HG02870 (cell line): ENCODE data around the gene VGLL4.

ENCODE experiments used
- ATAC-seq: cut with Tn5 transposase; IDR thresholded peaks from one replicate; pipeline ENCODE4 v1.9.1; 2021; ENCODE audit warnings: mild to moderate bottlenecking, moderate library complexity; ENCODE audit not compliant: unreplicated experiment

VGLL4 gene

DNA sequence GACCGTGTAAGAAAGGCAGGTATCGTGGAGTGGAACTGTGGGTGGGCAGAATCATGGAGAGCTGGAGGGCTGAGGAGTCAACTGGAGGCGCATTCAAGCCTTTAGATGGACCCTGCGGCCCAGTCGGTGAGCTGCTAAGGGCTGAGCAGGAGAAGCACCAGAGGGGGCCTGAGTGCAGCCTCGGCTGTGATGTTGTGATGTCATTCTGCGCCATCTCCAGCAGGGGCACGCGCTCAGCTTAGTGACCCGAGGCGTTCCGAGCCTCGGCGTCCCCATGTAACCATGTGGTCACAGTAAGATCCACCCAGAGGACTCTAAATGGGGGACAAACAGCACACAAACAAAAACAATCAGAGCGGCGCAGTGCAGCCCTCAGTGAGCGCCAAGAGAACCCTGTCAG, 76.8 kb downstream of the VGLL4 start:
- no peak for ATAC-seq

DNA sequence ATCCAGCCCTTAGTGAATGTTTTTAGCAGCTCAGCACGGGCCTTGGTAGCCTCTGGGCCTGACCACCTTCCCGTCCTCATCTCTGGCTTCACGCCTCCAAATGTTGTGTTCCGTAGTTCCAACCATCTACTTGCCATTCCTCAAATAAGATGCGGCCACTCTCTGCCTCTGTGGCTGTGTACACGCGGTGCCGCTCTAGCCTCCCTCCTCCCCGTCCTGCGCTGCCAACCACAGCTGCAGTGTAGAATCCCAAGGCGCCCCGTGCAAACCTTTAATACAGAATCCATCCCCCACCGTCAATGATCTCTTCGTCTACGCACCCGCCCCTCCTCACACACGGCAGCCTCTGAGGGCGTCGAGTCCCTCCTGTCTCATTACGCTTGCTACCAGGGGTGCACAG, 77.2 kb downstream of the VGLL4 start:
- ATAC-seq, result no peak

DNA sequence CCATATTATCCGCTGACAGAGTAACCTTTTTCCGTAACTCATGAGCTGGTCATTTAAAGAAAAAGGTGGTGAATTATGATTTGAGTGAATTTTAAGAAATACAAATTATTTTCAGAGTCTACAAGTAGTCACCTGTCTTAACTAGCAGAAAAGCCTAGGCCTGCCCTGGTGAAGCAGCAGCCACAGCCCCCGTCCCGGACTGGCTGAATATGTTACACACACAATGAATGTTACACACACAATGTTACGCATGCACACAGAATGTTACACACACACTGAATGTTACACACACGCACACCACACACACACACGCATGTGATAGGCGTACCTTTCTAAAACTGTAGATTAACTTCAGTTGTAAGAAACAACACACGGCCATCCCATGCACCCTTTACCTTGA, 77.8 kb downstream of the VGLL4 start:
- no peak for ATAC-seq

DNA sequence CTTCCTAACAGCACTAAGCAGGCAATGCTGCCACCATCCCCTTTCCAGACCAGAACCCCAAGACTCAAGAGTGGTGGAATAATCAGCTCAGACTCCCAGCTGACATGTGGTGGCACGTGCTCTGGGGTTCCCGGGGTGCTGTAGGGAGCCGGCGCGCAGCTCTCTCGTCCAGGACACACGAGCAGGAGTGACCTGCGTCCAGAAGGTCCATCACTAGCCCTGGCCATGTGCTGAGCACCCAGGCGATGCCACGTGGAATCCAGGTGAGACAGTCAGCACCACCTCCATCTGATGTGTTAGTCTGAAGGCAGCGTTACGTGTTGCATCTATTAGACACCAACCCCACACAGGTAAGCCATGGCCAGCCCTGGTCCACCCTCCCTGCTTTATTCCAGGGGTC, 78.2 kb downstream of the VGLL4 start:
- no peak for ATAC-seq

- no peak for ATAC-seq
These were observed 78.6 kb downstream of the VGLL4 start for GRCh38 chr3:11565072-11565471.

DNA sequence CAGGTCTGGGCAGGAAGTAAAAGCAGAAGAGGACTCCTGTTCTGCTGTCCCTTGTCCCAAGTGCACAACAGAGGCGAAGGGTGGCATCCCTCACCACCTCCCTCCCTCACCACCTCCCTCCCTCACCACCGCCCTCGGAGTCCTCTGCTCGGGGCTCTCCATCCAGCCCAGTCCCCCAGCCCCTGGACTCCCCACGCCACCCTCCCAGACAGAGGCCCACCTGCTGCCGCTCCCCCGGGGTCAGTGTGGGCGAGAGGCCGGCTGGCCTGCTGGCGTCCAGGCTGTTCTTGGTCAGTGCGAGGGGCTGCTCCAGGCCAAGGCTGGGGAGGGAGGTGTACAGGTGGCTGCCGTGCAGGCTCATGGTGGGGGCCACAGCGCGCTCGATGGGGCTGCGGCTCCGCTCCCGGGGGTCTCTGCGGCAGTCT, 79.1 kb downstream of the VGLL4 start:
- no peak for ATAC-seq

DNA sequence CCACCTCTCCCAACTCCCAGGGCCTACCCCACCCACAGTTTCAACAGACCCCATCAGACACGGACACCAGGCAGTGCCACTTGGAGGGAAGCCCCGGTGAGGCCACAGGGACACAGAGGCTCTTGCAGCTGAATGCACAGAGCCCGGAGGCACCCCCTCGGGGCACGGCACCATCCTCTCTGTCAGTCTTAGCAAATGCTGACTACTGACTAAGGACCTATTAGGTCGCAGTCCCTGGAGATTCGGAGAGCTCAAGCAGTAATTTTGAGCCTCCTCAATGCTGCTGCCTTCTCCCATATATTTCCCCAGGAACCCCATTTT, 79.9 kb downstream of the VGLL4 start:
- ATAC-seq, result no peak

GRCh38 chr3:11563159-11563864, 80.4 kb downstream of the VGLL4 start:
- no peak for ATAC-seq

- no peak for ATAC-seq
These were observed 81.3 kb downstream of the VGLL4 start for GRCh38 chr3:11562277-11562881.

DNA sequence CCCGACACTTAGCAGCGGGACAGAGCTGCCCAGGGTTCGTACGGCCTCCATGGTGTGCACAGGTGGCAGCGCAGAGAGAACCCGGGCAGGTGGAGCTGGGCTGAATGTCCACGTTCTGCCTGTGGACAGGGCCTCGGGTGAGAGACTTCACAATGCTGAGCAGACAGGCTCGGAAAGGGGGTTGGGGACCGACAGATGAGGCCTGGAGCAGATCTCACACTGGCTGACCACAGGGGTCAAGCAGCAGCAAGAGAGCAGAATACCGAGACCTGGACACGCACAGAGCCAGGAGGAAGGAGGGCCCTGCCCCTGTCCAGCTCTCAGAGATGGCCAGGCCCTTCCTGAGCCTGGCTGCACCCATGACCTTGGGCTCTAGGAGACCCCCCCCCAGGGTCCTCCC, 83.0 kb downstream of the VGLL4 start:
- no peak for ATAC-seq

DNA sequence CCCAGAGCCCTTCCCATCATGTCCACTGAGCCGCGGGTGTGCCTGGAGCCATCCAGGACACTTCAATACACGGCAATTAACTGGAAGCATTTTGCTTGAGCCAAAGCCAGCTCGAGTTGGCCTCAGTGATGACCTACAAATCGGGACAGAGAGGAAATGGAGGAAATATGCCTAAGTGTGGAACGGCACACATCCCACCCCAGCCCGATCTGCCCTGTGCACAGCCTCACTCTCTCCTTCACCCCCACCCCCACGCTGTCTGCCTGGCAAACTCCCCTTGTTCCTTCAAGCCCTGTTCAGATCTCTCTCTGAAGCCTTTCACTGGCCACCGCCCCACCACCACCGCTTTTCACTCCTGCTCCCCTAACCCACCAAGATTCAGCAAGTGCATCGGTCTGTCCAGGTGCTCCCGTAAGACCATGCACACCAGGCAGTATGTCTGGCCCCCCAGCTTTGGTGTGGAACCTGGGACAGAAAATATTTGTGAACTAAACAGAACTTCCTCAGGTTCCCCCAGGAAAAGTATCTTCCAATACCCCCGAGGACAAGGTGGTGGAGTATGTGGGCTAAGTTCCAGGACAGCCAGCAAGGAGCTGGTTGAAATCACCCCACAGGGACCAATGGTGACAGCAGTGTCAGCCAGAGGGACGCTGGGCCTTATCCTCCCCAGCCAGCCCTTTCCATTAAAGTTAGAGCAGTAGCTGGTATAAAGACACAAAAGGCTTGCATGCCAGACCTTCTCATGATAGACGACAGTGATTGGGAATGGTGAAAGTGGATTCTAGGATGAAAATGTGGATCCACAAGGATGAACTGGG, 83.7 kb downstream of the VGLL4 start:
- ATAC-seq, result no peak

DNA sequence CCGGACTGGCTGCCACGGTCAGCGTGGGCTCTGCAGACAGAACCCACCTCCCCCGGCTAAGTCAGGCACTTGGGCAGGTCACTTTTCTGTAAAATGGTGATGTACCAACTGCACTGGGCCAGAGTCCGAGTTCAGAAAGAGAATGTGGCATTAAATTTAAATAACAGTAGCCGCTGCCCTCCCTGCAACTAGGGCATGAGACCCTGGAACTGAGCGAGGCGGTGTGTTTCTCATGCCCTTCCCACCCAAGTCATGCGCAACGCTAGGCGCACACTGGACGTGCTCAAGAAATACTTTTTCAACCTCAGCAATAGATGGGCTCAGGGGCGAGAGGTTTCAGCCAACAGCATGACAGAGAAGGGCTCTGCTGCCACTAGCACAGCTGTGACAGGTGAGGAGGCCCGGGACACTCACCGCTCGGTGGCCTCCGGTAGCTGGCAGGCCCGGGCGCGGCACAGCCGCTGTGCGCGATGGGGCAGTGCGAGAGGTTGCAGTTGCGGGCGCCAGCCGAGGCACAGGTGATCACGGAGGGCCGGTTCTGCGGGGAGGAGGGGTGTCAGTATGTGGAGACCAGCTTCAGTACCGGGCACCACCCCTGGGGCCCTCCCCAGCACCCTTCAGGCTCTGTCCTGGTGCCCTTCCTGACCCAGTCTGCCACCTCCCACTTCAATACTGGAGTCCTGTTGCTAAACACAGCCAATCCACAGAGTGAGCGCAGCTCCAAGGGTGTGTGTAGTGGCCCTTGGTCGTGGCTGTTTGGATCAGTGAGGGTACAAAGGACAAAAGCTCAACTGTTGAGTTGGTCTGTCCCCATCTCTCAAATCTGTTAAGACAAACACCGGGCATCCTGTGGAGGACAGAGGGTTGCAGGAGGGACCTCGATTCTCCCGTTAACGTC, 84.5 kb downstream of the VGLL4 start:
- no peak for ATAC-seq

GRCh38 chr3:11558411-11558903, 85.3 kb downstream of the VGLL4 start:
- no peak for ATAC-seq

- ATAC-seq, result no peak
These were observed 85.7 kb downstream of the VGLL4 start for GRCh38 chr3:11558002-11558401.

GRCh38 chr3:11556851-11557644, 86.7 kb downstream of the VGLL4 start:
- ATAC-seq, result no peak

- ATAC-seq, result no peak
These were observed 87.7 kb downstream of the VGLL4 start for GRCh38 chr3:11555881-11556633.

- no peak for ATAC-seq
These were observed 88.4 kb downstream of the VGLL4 start for GRCh38 chr3:11555211-11555782.

DNA sequence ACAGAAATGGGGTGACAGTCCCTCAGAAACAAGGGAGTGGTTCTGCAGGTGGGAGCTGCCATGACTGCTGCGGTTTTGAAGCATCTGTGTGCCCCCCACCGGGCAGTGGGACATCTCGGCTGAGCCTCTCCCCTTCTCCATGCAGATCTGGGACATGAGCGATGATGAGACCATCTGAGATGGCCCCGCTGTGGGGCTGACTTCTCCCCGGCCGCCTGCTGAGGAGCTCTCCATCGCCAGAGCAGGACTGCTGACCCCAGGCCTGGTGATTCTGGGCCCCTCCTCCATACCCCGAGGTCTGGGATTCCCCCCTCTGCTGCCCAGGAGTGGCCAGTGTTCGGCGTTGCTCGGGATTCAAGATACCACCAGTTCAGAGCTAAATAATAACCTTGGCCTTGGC, 89.0 kb downstream of the VGLL4 start:
- ATAC-seq, result no peak

- ATAC-seq, result no peak
These were observed 89.5 kb downstream of the VGLL4 start for GRCh38 chr3:11554236-11554610.
